Immature natural killer cell (primary cell): ENCODE measurements around the gene KCNMA1. TPM values are rescaled to one million over a fixed set of nuclear protein-coding genes. Genes with fewer than 3 reads are reported as not detected.

Source experiments
- DNase-seq, 3 donors: peaks; one replicate each; pipeline ENCODE4 v3.0.0; 2022; ENCODE audit warnings: mixed read lengths in 1 of 3
- H3K27ac Mint-ChIP-seq, 6 donors: one replicate each; pipeline ENCODE4 v1.8.0; 2020; ENCODE audit warnings: mixed read lengths in 6 of 6, mild to moderate bottlenecking in 5 of 6, inconsistent platforms in 4 of 6, moderate library complexity in 3 of 6
- H3K27me3 Mint-ChIP-seq, 3 donors: one replicate each; pipeline ENCODE4 v1.8.0; 2020 to 2021; ENCODE audit warnings: low read depth in 3 of 3, mild to moderate bottlenecking in 3 of 3, mixed read lengths in 3 of 3, moderate library complexity in 3 of 3, inconsistent platforms in 1 of 3
- H3K36me3 Mint-ChIP-seq, 3 donors: one replicate each; pipeline ENCODE4 v1.8.0; 2020; ENCODE audit warnings: mixed read lengths in 3 of 3, inconsistent platforms in 2 of 3, mild to moderate bottlenecking in 2 of 3
- H3K4me1 Mint-ChIP-seq, 2 donors: one replicate each; pipeline ENCODE4 v1.8.0; 2020; ENCODE audit warnings: inconsistent platforms in 2 of 2, mild to moderate bottlenecking in 2 of 2, mixed read lengths in 2 of 2, moderate library complexity in 1 of 2
- H3K4me3 Mint-ChIP-seq, 5 donors: one replicate each; pipeline ENCODE4 v1.8.0; 2020; ENCODE audit warnings: mild to moderate bottlenecking in 5 of 5, mixed read lengths in 5 of 5, inconsistent platforms in 3 of 5, moderate library complexity in 3 of 5
- H3K9me3 Mint-ChIP-seq, 6 donors: one replicate each; pipeline ENCODE4 v1.8.0; 2020; ENCODE audit warnings: mild to moderate bottlenecking in 6 of 6, mixed read lengths in 6 of 6, inconsistent platforms in 4 of 6, moderate library complexity in 3 of 6
- polyA plus RNA-seq, 3 donors: library from polyadenylated mRNA; unstranded; fragments of 300-500 nt; fragmentation: Illumina TruSeq; gene quantifications; one replicate each; pipeline ENCODE4 v1.2.3, GENCODE V29; 2021

KCNMA1 gene
- polyA plus RNA-seq, 3 donors from 2014 or later, result not detected

GRCh38 chr10:77104459-77104980 lies 533.1 kb downstream of the KCNMA1 start:
- Mint-ChIP-seq H3K9me3 (peaks cover 0 to 2% (median 0%) of the 10 kb centered on the region in 6 donors), H3K4me3 (no peak overlapping the region), H3K27me3 (peaks cover 4 to 9% (median 5%) of the 10 kb centered on the region in 3 donors), H3K27ac (no peak overlapping the region), H3K36me3 (no peaks in the 10 kb centered on the region), H3K4me1 (no peaks in the 10 kb centered on the region)
- DNase-seq, result no peak

GRCh38 chr10:77103213-77103612 lies 534.4 kb downstream of the KCNMA1 start:
- peaks cover 4 to 12% (median 9%) of the 10 kb centered on the region in 3 donors for H3K27me3 Mint-ChIP-seq
- no peak overlapping the region for H3K27ac Mint-ChIP-seq
- H3K4me3 Mint-ChIP-seq, result no peak overlapping the region
- H3K36me3 Mint-ChIP-seq, result no peaks in the 10 kb centered on the region
- DNase-seq, result no peak
- no peaks in the 10 kb centered on the region for H3K4me1 Mint-ChIP-seq
- no peaks in the 10 kb centered on the region for H3K9me3 Mint-ChIP-seq

- Mint-ChIP-seq H3K27ac (no peak overlapping the region), H3K27me3 (peaks cover 9 to 12% (median 9%) of the 10 kb centered on the region in 3 donors), H3K9me3 (no peaks in the 10 kb centered on the region), H3K4me1 (peaks cover 0 to 11% of the 10 kb centered on the region in 2 donors), H3K36me3 (no peaks in the 10 kb centered on the region), H3K4me3 (no peak overlapping the region)
- no peak for DNase-seq
Measured at GRCh38 chr10:77101341-77101740, 536.3 kb downstream of the KCNMA1 start.

GRCh38 chr10:77099136-77099535 lies 538.5 kb downstream of the KCNMA1 start:
- Mint-ChIP-seq H3K4me1 (peaks cover 0 to 11% of the 10 kb centered on the region in 2 donors), H3K9me3 (no peaks in the 10 kb centered on the region), H3K27ac (no peak overlapping the region), H3K36me3 (no peaks in the 10 kb centered on the region), H3K27me3 (peaks cover 8 to 10% (median 9%) of the 10 kb centered on the region in 3 donors), H3K4me3 (no peak overlapping the region)
- no peak for DNase-seq

GRCh38 chr10:77097625-77098024 lies 540.0 kb downstream of the KCNMA1 start:
- H3K27me3 Mint-ChIP-seq, result peaks cover 4 to 6% (median 5%) of the 10 kb centered on the region in 3 donors
- H3K4me1 Mint-ChIP-seq, result peaks cover 0 to 11% of the 10 kb centered on the region in 2 donors
- DNase-seq, result no peak
- no peaks in the 10 kb centered on the region for H3K9me3 Mint-ChIP-seq
- H3K36me3 Mint-ChIP-seq, result no peaks in the 10 kb centered on the region
- H3K27ac Mint-ChIP-seq, result no peak overlapping the region
- H3K4me3 Mint-ChIP-seq, result no peak overlapping the region

- no peak overlapping the region for H3K4me3 Mint-ChIP-seq
- no peaks in the 10 kb centered on the region for H3K9me3 Mint-ChIP-seq
- peaks cover 0 to 4% (median 0%) of the 10 kb centered on the region in 3 donors for H3K27me3 Mint-ChIP-seq
- H3K27ac Mint-ChIP-seq, result no peak overlapping the region
- no peaks in the 10 kb centered on the region for H3K36me3 Mint-ChIP-seq
- H3K4me1 Mint-ChIP-seq, result peaks cover 0 to 11% of the 10 kb centered on the region in 2 donors
- no peak for DNase-seq
Measured at GRCh38 chr10:77093126-77093525, 544.5 kb downstream of the KCNMA1 start.

GRCh38 chr10:77091597-77092165 lies 545.9 kb downstream of the KCNMA1 start:
- DNase-seq, result no peak
- Mint-ChIP-seq H3K36me3 (no peaks in the 10 kb centered on the region), H3K4me1 (peaks cover 0 to under 1% of the 10 kb centered on the region in 2 donors), H3K9me3 (no peaks in the 10 kb centered on the region), H3K27me3 (no peaks in the 10 kb centered on the region), H3K4me3 (no peak overlapping the region), H3K27ac (no peak overlapping the region)

- no peaks in the 10 kb centered on the region for H3K9me3 Mint-ChIP-seq
- H3K4me3 Mint-ChIP-seq, result no peak overlapping the region
- H3K4me1 Mint-ChIP-seq, result no peaks in the 10 kb centered on the region
- no peak overlapping the region for H3K27ac Mint-ChIP-seq
- DNase-seq, result no peak
- no peaks in the 10 kb centered on the region for H3K36me3 Mint-ChIP-seq
- H3K27me3 Mint-ChIP-seq, result no peaks in the 10 kb centered on the region
Measured at GRCh38 chr10:77090381-77091356, 546.9 kb downstream of the KCNMA1 start.

- DNase-seq, result no peak
- Mint-ChIP-seq H3K4me3 (no peak overlapping the region), H3K9me3 (no peaks in the 10 kb centered on the region), H3K27ac (no peak overlapping the region), H3K4me1 (no peaks in the 10 kb centered on the region), H3K36me3 (no peaks in the 10 kb centered on the region), H3K27me3 (peaks cover 0 to 3% (median 0%) of the 10 kb centered on the region in 3 donors)
Measured at GRCh38 chr10:77087366-77087765, 550.2 kb downstream of the KCNMA1 start.

- no peaks in the 10 kb centered on the region for H3K9me3 Mint-ChIP-seq
- no peaks in the 10 kb centered on the region for H3K36me3 Mint-ChIP-seq
- H3K27ac Mint-ChIP-seq, result no peak overlapping the region
- H3K4me1 Mint-ChIP-seq, result no peaks in the 10 kb centered on the region
- H3K4me3 Mint-ChIP-seq, result no peak overlapping the region
- peaks cover 0 to 5% (median 3%) of the 10 kb centered on the region in 3 donors for H3K27me3 Mint-ChIP-seq
- DNase-seq, result no peak
Measured at GRCh38 chr10:77086081-77086480, 551.5 kb downstream of the KCNMA1 start.

GRCh38 chr10:77085344-77085743 lies 552.3 kb downstream of the KCNMA1 start:
- Mint-ChIP-seq H3K4me3 (no peak overlapping the region), H3K27ac (no peak overlapping the region), H3K27me3 (peaks cover 0 to 5% (median 3%) of the 10 kb centered on the region in 3 donors), H3K9me3 (no peaks in the 10 kb centered on the region), H3K36me3 (no peaks in the 10 kb centered on the region), H3K4me1 (no peaks in the 10 kb centered on the region)
- no peak for DNase-seq

GRCh38 chr10:77084431-77085144 lies 553.0 kb downstream of the KCNMA1 start:
- H3K27ac Mint-ChIP-seq, result no peak overlapping the region
- no peaks in the 10 kb centered on the region for H3K9me3 Mint-ChIP-seq
- no peak for DNase-seq
- no peak overlapping the region for H3K4me3 Mint-ChIP-seq
- no peaks in the 10 kb centered on the region for H3K36me3 Mint-ChIP-seq
- peaks cover 0 to 5% (median 3%) of the 10 kb centered on the region in 3 donors for H3K27me3 Mint-ChIP-seq
- H3K4me1 Mint-ChIP-seq, result no peaks in the 10 kb centered on the region

GRCh38 chr10:77082601-77083252 lies 554.9 kb downstream of the KCNMA1 start:
- Mint-ChIP-seq H3K27me3 (peaks cover 0 to 5% (median 3%) of the 10 kb centered on the region in 3 donors), H3K4me3 (no peak overlapping the region), H3K9me3 (no peaks in the 10 kb centered on the region), H3K36me3 (no peaks in the 10 kb centered on the region), H3K27ac (no peak overlapping the region), H3K4me1 (no peaks in the 10 kb centered on the region)
- no peak for DNase-seq
